Mucosa of descending colon (tissue), 3 donors: Measurements from ENCODE around the gene DCC. TPM values are rescaled to one million over a fixed set of nuclear protein-coding genes. Genes with fewer than 3 reads are reported as not detected.

Source experiments
- ATAC-seq: fragments of 200-7000 bp; cut with Tn5 transposase; one replicate; pipeline ENCODE4 v1.9.1; 2020; ENCODE audit warnings: mild to moderate bottlenecking, moderate library complexity
- DNase-seq, 3 donors: peaks; one replicate each; pipeline ENCODE4 v3.0.0-alpha.2; 2020
- H3K36me3 ChIP-seq: fragments of 200-600 bp; one replicate; pipeline ENCODE4 v1.8.0; 2021; ENCODE audit warnings: low read depth, mild to moderate bottlenecking
- H3K4me1 ChIP-seq: fragments of 200-600 bp; one replicate; pipeline ENCODE4 v1.8.0; 2021; ENCODE audit warnings: low read depth, mild to moderate bottlenecking
- H3K4me3 ChIP-seq: fragments of 200-600 bp; one replicate; pipeline ENCODE4 v1.8.0; 2021; ENCODE audit warnings: mild to moderate bottlenecking
- H3K9me3 ChIP-seq: fragments of 200-600 bp; one replicate; pipeline ENCODE4 v1.8.0; 2021; ENCODE audit warnings: mild to moderate bottlenecking
- intact Hi-C, 2 donors: fragments of 100-400 bp; cut with DNase I in 1 of 2; cut with micrococcal nuclease in 1 of 2; formaldehyde crosslinking; loops; one replicate each; pipeline versions ENCODE4 v1.11.0 to v1.11.1; 2022; cut with DNase I, micrococcal nuclease
- total RNA-seq, 3 donors: library from RNA; stranded (reverse); fragmentation: NEBNext Ultra II Directional in 2 of 3; extraction: Animal tissue kit (Norgen Biotek cat#: 25700) in 2 of 3; gene quantifications; one replicate each; pipeline versions ENCODE4 v1.2.1 to v1.2.4, GENCODE V29; 2021 to 2023
- TF ChIP-seq, protein P1 (sequence below): fragments of 200-600 bp; IDR thresholded peaks from one replicate; pipeline ENCODE4 v1.8.0; 2022; ENCODE audit warnings: antibody characterized with exemption, mild to moderate bottlenecking
- donor health status: DM: no; HTN: no; CAD: no; lungs with moderate emphysema.
- donor health status: DM: no; HTN: no; CAD: no.
- donor health status: DM: no; HTN: yes; CAD: no.

The DCC gene
- total RNA-seq, 3 donors from 2014 or later = 0.26 to 1.3 (median 0.34) TPM

DNA sequence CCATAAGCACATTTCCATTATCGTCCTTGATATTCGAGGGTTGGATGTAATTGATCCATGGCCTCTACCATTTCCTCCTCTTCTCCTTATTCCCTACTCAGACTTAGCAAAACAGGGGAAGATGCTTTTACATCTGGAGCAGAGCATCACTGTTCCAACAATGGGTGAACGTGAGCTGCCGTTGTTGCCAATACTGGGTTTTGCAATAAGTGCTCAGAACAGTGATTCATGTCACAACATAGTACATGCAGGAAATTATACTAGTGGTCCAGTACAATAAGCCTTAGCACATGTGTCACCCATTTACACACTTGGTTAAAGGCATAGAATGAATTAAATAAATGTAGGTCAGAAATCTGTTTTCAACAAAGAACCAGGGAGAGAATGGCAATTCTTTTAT, 112.4 kb downstream of the DCC start:
- ATAC-seq = no peak
- Histone ChIP-seq H3K9me3 (no peaks in the 10 kb centered on the region), H3K4me1 (no peaks in the 10 kb centered on the region), H3K36me3 (no peaks in the 10 kb centered on the region), H3K4me3 (no peak overlapping the region)
- TF ChIP-seq, protein P1, sequence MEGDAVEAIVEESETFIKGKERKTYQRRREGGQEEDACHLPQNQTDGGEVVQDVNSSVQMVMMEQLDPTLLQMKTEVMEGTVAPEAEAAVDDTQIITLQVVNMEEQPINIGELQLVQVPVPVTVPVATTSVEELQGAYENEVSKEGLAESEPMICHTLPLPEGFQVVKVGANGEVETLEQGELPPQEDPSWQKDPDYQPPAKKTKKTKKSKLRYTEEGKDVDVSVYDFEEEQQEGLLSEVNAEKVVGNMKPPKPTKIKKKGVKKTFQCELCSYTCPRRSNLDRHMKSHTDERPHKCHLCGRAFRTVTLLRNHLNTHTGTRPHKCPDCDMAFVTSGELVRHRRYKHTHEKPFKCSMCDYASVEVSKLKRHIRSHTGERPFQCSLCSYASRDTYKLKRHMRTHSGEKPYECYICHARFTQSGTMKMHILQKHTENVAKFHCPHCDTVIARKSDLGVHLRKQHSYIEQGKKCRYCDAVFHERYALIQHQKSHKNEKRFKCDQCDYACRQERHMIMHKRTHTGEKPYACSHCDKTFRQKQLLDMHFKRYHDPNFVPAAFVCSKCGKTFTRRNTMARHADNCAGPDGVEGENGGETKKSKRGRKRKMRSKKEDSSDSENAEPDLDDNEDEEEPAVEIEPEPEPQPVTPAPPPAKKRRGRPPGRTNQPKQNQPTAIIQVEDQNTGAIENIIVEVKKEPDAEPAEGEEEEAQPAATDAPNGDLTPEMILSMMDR = no peak
- DNase-seq = no peak
- intact Hi-C loops = no loop called here

DNA sequence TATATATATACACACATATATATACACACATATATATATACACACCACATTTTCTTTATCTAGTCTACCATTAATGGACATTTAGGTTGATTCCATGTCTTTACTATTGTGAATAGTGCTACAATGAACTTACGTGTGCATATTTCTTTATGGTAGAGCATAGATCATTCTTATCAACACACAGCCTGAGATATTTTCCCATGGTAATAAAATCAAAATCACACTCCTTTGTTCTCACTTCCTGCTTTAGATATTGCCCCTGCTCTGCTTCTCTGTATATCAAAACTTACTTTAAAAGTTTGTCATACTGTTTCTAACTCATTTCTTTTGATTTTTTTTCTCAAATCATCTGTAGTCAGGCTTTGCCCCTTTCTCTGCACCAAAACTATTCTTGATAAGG, 119.9 kb downstream of the DCC start:
- Histone ChIP-seq H3K4me1 (no peaks in the 10 kb centered on the region), H3K36me3 (no peaks in the 10 kb centered on the region), H3K9me3 (no peaks in the 10 kb centered on the region), H3K4me3 (no peak overlapping the region)
- intact Hi-C loops = no loop called here
- TF ChIP-seq, protein P1 = no peak
- peak; percentile 62 for ATAC-seq
- DNase-seq = no peak

DNA sequence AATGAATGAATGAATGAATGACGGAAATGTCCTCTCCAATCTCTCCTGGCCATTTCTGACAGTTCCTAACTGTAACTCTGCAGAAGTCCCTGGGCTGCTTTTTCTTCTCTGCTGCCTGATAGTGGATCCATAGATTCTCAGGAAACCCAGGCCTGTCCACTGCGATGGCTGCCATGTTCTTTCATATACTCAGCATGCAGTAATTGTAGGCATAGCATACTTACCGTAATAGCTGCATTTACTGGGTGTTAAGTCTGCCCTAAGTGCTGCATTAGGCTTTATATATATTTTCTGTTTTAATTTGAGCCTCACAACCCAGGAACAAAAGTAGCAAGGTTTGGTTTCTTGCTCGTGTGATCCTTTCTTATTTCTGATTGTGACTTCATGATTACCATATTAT, 122.9 kb downstream of the DCC start:
- ATAC-seq = no peak
- no peaks in the 10 kb centered on the region for H3K36me3 ChIP-seq
- TF ChIP-seq, protein P1 = no peak
- H3K4me1 ChIP-seq = no peaks in the 10 kb centered on the region
- H3K4me3 ChIP-seq = no peak overlapping the region
- intact Hi-C loops = no loop called here
- DNase-seq = no peak
- no peaks in the 10 kb centered on the region for H3K9me3 ChIP-seq

DNA sequence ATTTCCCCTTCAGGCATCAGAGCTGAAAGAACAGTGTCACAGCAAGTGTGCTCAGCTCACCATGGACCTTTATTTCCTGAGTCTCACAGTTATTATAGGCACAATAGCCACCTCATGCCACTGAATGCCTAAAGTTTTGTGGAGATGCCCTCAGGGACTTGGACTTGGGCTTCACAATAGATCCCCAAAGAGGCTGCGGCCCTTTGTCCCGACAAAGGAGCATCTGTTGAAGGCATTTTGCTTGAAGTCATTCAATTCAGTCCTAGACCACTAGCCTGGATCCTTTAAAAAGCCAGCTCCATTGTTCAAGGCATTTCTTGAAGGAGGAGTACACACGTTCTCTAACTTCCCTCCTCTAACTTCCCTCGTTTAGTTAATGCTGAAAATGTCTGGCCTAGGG, 125.4 kb downstream of the DCC start:
- no peak for DNase-seq
- intact Hi-C loops = no loop called here
- TF ChIP-seq, protein P1 = no peak

GRCh38 chr18:52468496-52468895, 128.5 kb downstream of the DCC start:
- ATAC-seq (no peak), DNase-seq (no peak)
- Histone ChIP-seq H3K4me3 (no peak overlapping the region), H3K4me1 (no peaks in the 10 kb centered on the region), H3K36me3 (no peaks in the 10 kb centered on the region), H3K9me3 (no peaks in the 10 kb centered on the region)
- TF ChIP-seq, protein P1 = no peak
- intact Hi-C loops = no loop called here

More for the DNA sequence above, 125.4 kb downstream of the DCC start:
- Histone ChIP-seq H3K4me3 (no peak overlapping the region), H3K36me3 (no peaks in the 10 kb centered on the region), H3K4me1 (no peaks in the 10 kb centered on the region), H3K9me3 (no peaks in the 10 kb centered on the region)
- no peak for ATAC-seq

GRCh38 chr18:52475325-52475724, 135.3 kb downstream of the DCC start:
- TF ChIP-seq, protein P1 = no peak
- Histone ChIP-seq H3K36me3 (no peaks in the 10 kb centered on the region), H3K9me3 (no peaks in the 10 kb centered on the region), H3K4me1 (no peaks in the 10 kb centered on the region), H3K4me3 (no peak overlapping the region)
- ATAC-seq = no peak
- intact Hi-C loops = no loop called here
- DNase-seq = no peak
